ENCODE data around the gene CENPC. TPM values are rescaled to one million over a fixed set of nuclear protein-coding genes. Genes with fewer than 3 reads are reported as not detected.

CENPC gene
- total and polyA plus RNA-seq, 2 of the 4 experiments (the other 2 are of a cell fraction) = 4.2 to 6.6 TPM

DNA sequence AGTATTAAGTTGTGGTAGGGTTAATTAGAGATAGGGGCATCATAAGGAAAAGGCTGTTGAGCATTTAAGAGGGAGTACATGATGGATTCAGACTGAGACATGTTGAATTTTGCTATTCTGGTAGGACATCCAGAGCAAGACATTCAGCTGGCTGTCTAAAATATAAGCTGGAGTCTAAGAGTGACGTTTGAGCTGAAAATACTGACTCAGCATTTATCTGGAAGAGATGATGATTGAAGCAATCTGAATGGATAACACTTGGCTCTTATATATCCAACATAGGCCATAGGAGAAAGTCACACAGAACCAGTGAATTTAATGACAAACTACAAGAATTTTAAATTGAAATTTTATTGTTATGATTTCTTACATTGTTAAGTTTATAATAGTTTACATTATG is 114.3 kb downstream of the CENPC start:
- H2BK20ac ChIP-seq (ENCODE audit: low read depth, low read length) = no peak overlapping the region
- ChIA-PET POLR2A (ENCODE audit: unreplicated experiment) (no interaction called here), CTCF (no interaction called here)
- H3K4ac ChIP-seq (ENCODE audit: low read depth, low read length) = no peak overlapping the region
- ATAC-seq (ENCODE audit: low read depth) (no peak), DNase-seq (no peak)
- H3K4me1 ChIP-seq (ENCODE audit: control insufficient read depth, insufficient read depth, low read length) = no peaks in the 10 kb centered on the region
- no peak overlapping the region for H2AK9ac ChIP-seq (replicated peaks; ENCODE audit: low read depth, low read length, poor library complexity)
- no peak overlapping the region for H3K27ac ChIP-seq (ENCODE audit: insufficient read depth, low read length)
- H3K27me3 ChIP-seq (ENCODE audit: control insufficient read depth, insufficient read depth, low read length) = no peaks in the 10 kb centered on the region
- dilution Hi-C loops (cut with HindIII; ENCODE audit: low sequenced_read_pairs, unreplicated experiment) (no loop called here), intact Hi-C loops (cut with micrococcal nuclease) (no loop called here), in situ Hi-C loops (cut with MboI; ENCODE audit: low sequenced_read_pairs) (no loop called here)
- no peak overlapping the region for H2AK5ac ChIP-seq (ENCODE audit: low read depth, low read length)
- no TSS peak for BruUV-seq (replicated peaks)
- H3K36me3 ChIP-seq (ENCODE audit: control insufficient read depth, insufficient read depth, low read length) = no peaks in the 10 kb centered on the region
- no peaks in the 10 kb centered on the region for H3K9me1 ChIP-seq (ENCODE audit: insufficient read depth, low read length)
- H2BK120ac ChIP-seq (ENCODE audit: low read depth, low read length) = no peak overlapping the region
- no peak overlapping the region for H2AFZ ChIP-seq (replicated peaks; ENCODE audit: low read length, poor library complexity)
- no peak overlapping the region for H3K14ac ChIP-seq (replicated peaks; ENCODE audit: low read depth, low read length)
- no CpG with 5 or more reads among the region's 1 CpG for WGBS, 2 experiments (ENCODE audit: extremely low coverage in 2 of 2, insufficient read length in 1 of 2)
- H2BK15ac ChIP-seq (ENCODE audit: low read depth, low read length) = no peak overlapping the region
- H3K56ac ChIP-seq (ENCODE audit: extremely low read depth, insufficient read depth, low read length) = no peak overlapping the region
- no peak overlapping the region for H3K9ac ChIP-seq (ENCODE audit: low read depth, low read length)
- no peak overlapping the region for H2BK5ac ChIP-seq (ENCODE audit: low read depth, low read length, poor library complexity, severe bottlenecking)
- H3K9me3 ChIP-seq (ENCODE audit: control insufficient read depth, insufficient read depth, low read length) = no peaks in the 10 kb centered on the region
- H4K91ac ChIP-seq (ENCODE audit: insufficient read depth, low read depth, low read length) = no peak overlapping the region
- H3K4me2 ChIP-seq (ENCODE audit: low read depth, low read length) = no peak overlapping the region
- H3K79me1 ChIP-seq (ENCODE audit: low read depth in 1 of 2, low read length in 2 of 2) = no peaks in the 10 kb centered on the region
- no peak overlapping the region for H4K5ac ChIP-seq (ENCODE audit: low read depth, low read length)
- H3K18ac ChIP-seq (ENCODE audit: low read depth, low read length) = no peak overlapping the region
- TF ChIP-seq, protein P1, sequence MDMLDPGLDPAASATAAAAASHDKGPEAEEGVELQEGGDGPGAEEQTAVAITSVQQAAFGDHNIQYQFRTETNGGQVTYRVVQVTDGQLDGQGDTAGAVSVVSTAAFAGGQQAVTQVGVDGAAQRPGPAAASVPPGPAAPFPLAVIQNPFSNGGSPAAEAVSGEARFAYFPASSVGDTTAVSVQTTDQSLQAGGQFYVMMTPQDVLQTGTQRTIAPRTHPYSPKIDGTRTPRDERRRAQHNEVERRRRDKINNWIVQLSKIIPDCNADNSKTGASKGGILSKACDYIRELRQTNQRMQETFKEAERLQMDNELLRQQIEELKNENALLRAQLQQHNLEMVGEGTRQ (IDR thresholded peaks at IDR 0.05; ENCODE audit: low read depth, low read length) = no peak
- TF ChIP-seq RCOR1 (IDR thresholded peaks at IDR 0.05; ENCODE audit: insufficient replicate concordance, low read length) (no peak), CEBPB (IDR thresholded peaks at IDR 0.05; ENCODE audit: low read depth, low read length) (no peak), POLR2A (IDR thresholded peaks at IDR 0.05; ENCODE audit: low read depth, low read length) (no peak), RFX5 (IDR thresholded peaks at IDR 0.05; ENCODE audit: low read depth, low read length) (no peak), MAFK (IDR thresholded peaks at IDR 0.05; ENCODE audit: low read depth, low read length) (peak; percentile 99), CHD1 (IDR thresholded peaks at IDR 0.05; ENCODE audit: low read depth, low read length) (no peak)
- H4K8ac ChIP-seq (ENCODE audit: low read depth in 2 of 2, low read length in 2 of 2) = no peak overlapping the region
- H3K4me3 ChIP-seq (ENCODE audit: insufficient read depth, low read depth, low read length) = no peak overlapping the region
- no peaks in the 10 kb centered on the region for H4K20me1 ChIP-seq (ENCODE audit: insufficient read depth, low read length)
- H3K23ac ChIP-seq (ENCODE audit: low read depth, low read length) = no peak overlapping the region
